ENCODE results near the gene VAT1L. TPM values are rescaled to one million over a fixed set of nuclear protein-coding genes. Genes with fewer than 3 reads are reported as not detected.

Gene VAT1L
- total and polyA plus RNA-seq, 2 donors (not counting 3 experiments of a cell fraction or from before 2014, with no cell fraction given), result 0.46 to 1.5 TPM

DNA sequence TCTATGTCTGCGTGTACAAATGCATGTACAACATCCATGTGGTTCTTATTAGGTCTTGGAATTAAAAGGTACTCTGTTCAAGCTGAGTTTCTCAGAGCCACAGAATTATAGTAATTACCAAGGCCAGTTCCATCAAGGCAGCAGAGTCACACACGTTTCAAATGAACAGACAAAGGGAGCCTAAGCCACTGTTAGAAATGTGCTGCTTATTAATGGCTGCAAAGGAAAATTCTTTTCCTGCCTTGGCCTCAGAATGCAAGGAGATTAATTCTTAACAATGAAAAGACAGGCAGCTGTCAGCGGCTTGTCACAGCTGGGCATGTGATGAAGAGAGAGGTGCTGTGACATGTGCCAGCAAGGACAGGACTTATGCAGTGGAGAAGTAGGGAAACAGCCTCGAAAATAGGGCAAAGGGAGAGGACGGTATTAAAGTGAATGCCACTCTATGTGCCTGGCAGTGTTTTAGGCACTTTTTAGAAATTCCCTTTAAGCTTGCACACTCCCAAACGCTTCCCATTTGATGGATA is 133.9 kb downstream of the VAT1L start:
- no peak overlapping the region for H3K4me3 ChIP-seq (replicated peaks in 1 of 3; ENCODE audit: insufficient read depth in 1 of 3, low read depth in 1 of 3, low read length in 3 of 3)
- no peaks in the 10 kb centered on the region for H3K9me1 ChIP-seq (replicated peaks; ENCODE audit: control insufficient read depth, extremely low read depth, insufficient read depth, low read length)
- ChIA-PET CTCF (no interaction called here), POLR2A (no interaction called here)
- H3K9me3 ChIP-seq (replicated peaks; ENCODE audit: control insufficient read depth, insufficient read depth, low read length), result no peaks in the 10 kb centered on the region
- intact Hi-C loops (cut with micrococcal nuclease), result no loop called here
- H3K4me2 ChIP-seq (ENCODE audit: insufficient read depth, low read length), result no peak overlapping the region
- TF ChIP-seq GATA2 (IDR thresholded peaks at IDR 0.05; ENCODE audit: insufficient read depth, insufficient read length, low read depth, low read length), result no peak
- TF ChIP-seq, protein P1, sequence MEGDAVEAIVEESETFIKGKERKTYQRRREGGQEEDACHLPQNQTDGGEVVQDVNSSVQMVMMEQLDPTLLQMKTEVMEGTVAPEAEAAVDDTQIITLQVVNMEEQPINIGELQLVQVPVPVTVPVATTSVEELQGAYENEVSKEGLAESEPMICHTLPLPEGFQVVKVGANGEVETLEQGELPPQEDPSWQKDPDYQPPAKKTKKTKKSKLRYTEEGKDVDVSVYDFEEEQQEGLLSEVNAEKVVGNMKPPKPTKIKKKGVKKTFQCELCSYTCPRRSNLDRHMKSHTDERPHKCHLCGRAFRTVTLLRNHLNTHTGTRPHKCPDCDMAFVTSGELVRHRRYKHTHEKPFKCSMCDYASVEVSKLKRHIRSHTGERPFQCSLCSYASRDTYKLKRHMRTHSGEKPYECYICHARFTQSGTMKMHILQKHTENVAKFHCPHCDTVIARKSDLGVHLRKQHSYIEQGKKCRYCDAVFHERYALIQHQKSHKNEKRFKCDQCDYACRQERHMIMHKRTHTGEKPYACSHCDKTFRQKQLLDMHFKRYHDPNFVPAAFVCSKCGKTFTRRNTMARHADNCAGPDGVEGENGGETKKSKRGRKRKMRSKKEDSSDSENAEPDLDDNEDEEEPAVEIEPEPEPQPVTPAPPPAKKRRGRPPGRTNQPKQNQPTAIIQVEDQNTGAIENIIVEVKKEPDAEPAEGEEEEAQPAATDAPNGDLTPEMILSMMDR (IDR thresholded peaks at IDR 0.05; ENCODE audit: extremely low read depth in 1 of 2, insufficient read depth in 1 of 2, low read depth in 1 of 2, low read length in 2 of 2), result no peak
- TF ChIP-seq POLR2A (IDR thresholded peaks at IDR 0.05; ENCODE audit: low read depth, low read length), result no peak
- TF ChIP-seq MYC (IDR thresholded peaks at IDR 0.05; ENCODE audit: low read depth, low read length), result no peak
- TF ChIP-seq JUN (IDR thresholded peaks at IDR 0.05; ENCODE audit: borderline replicate concordance, insufficient read depth, insufficient read length, low read depth), result no peak
- TF ChIP-seq FOS (IDR thresholded peaks at IDR 0.05; ENCODE audit: borderline replicate concordance, insufficient read depth, low read length), result no peak
- TF ChIP-seq EZH2 (IDR thresholded peaks at IDR 0.05; ENCODE audit: borderline replicate concordance, low read depth, low read length, severe bottlenecking), result no peak
- TF ChIP-seq MAX (IDR thresholded peaks at IDR 0.05; ENCODE audit: insufficient read depth, insufficient read length), result no peak
- no peak for TF ChIP-seq POLR2AphosphoS5 (IDR thresholded peaks at IDR 0.05; ENCODE audit: insufficient read depth, low read depth, low read length)
- H3K9ac ChIP-seq (replicated peaks; ENCODE audit: extremely low read depth, insufficient read depth, low read length), result no peak overlapping the region
- dilution Hi-C loops (cut with MboI; ENCODE audit: extremely low pct_ligation_motif_present, low sequenced_read_pairs), result no loop called here
- H3K27ac ChIP-seq (ENCODE audit: insufficient read depth, low read depth, low read length), result no peak overlapping the region
- H3K36me3 ChIP-seq (ENCODE audit: control insufficient read depth in 2 of 2, extremely low read depth in 1 of 2, insufficient read depth in 2 of 2, low read length in 2 of 2), result no peaks in the 10 kb centered on the region
- DNase-seq (ENCODE audit: low read depth, low spot score) (no peak), FAIRE-seq (no peak)
- peaks cover 6% of the 10 kb centered on the region for H3K4me1 ChIP-seq (ENCODE audit: control insufficient read depth, extremely low read depth, insufficient read depth, low read length)
- no TSS peak for BruUV-seq (replicated peaks)
- no peaks in the 10 kb centered on the region for H4K20me1 ChIP-seq (replicated peaks; ENCODE audit: control insufficient read depth, extremely low read depth, insufficient read depth, low read length)
- H2AFZ ChIP-seq (ENCODE audit: low read depth, low read length), result no peak overlapping the region
- no peaks in the 10 kb centered on the region for H3K79me2 ChIP-seq (ENCODE audit: control insufficient read depth, insufficient read depth, low read length)
- peaks cover 0 to 2% of the 10 kb centered on the region in 2 experiments for H3K27me3 ChIP-seq (ENCODE audit: control insufficient read depth in 2 of 2, insufficient read depth in 2 of 2, low read length in 2 of 2)
